Epidermal melanocyte (primary cell): ENCODE data around the gene EDNRA.
A peak's percentile ranks its signal among the peaks of the same experiment; 100 is the strongest.

Experiments used
- DNase-seq: peaks from one replicate; pipeline ENCODE4 v3.0.0; 2011; ENCODE audit warnings: low spot score; ENCODE audit not compliant: insufficient read length

Gene EDNRA

DNA sequence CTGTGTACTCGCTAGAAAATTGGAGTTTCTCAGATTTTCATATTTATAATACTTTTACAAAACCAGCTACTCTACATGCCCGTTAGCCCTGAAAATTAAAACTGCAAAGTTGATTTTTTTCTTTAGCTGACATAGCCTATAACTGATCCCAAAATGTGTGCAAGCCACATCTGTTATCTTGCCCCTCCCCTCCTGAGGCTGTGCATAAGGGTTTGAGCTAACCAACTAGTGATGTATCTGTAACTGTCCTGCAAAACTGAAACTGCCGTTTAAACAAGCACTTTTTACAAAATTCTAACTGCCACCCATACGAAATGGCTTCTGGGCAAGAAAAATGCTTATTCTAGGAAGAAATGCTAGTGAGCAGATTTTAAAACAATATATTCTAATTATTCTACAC is 59.1 kb downstream of the EDNRA start:
- DNase-seq: no peak

GRCh38 chr4:147542229-147542990 is 61.5 kb downstream of the EDNRA start:
- DNase-seq: no peak

GRCh38 chr4:147543034-147543433 is 62.1 kb downstream of the EDNRA start:
- DNase-seq: no peak

DNA sequence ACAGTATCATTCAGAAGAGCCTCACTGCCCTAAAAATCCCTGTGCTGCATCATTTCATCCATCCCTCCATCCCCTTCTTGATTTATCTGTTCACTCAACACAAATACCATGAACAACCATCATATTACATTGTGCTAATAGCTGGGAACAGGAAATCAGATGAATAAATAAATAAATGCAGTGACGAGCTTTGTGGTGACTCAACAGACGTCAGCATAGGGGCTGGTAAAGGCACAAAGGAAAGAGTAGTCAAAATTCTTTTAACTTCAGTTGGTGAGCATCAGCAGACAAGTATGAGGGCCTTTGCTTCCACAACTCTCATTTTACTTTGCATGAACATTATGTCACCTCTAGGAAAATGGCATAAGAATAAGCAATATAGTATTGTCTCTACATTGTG is 65.5 kb downstream of the EDNRA start:
- DNase-seq: no peak

- DNase-seq: no peak
These were observed 66.6 kb downstream of the EDNRA start for GRCh38 chr4:147547314-147548056.

DNA sequence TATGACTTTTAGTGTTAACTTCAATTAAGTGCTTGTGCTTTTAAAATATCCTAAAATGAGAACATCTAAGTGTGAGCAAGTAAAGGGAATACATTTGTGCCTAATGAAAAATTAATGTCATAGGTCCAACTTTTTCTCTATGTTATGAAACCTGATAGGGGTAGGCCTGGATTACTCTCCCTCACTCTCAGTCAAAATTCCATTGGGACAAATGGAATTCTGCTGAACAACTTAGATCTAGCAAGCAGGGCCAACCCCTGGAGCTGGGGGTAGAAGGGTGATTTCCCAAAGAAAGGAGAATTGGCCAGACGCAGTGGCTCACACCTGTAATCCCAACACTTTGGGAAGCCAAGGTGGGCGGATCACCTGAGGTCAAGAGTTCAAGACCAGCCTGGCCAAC is 67.4 kb downstream of the EDNRA start:
- DNase-seq: no peak

GRCh38 chr4:147550626-147551246 is 69.8 kb downstream of the EDNRA start:
- DNase-seq: no peak

- no peak for DNase-seq
These were observed 79.7 kb downstream of the EDNRA start for GRCh38 chr4:147560625-147561024.

DNA sequence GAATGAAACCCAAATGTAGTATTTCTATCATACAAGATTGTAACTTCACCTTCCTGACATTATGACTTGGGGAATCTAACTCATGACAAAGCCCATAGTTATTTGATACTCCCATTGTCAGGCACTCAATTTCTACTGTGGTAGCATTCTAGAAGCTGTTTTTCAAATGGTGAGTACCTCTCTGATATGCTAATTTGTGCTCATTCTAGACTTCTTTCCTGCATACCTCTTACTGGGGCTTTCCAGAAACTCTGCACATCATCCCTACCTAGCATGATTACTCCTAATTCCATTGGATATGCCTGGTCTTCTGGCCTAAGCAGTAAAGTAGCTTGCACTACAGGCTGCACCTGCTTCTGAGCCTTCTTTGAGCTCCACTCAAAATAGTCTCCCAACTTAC is 85.9 kb downstream of the EDNRA start:
- DNase-seq: no peak

GRCh38 chr4:147567276-147567675 is 86.4 kb downstream of the EDNRA start:
- no peak for DNase-seq

- DNase-seq: no peak
These were observed 89.7 kb downstream of the EDNRA start for GRCh38 chr4:147570616-147571015.

GRCh38 chr4:147571036-147571770 is 90.3 kb downstream of the EDNRA start:
- DNase-seq: no peak

- DNase-seq: no peak
These were observed 95.2 kb downstream of the EDNRA start for GRCh38 chr4:147576084-147576483.

GRCh38 chr4:147578051-147578476 is 97.2 kb downstream of the EDNRA start:
- peak; percentile 65 for DNase-seq

DNA sequence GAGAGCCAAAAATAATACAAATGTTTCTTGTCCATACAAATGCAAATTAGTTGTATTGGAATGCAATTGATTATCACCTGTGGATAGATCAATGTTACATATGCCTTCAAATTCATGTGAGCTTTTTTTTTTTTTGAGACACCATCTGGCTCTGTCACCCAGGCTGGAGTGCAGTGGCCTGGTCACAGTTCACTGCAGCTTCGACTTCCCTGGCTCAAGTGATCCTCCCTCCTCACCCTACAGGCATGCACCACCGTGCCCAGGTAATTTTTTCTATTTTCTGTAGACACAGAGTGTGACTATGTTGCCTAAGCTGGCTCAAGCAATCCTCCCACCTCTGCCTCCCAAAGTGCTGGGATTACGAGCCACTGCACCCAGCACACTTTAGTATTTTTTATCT is 97.7 kb downstream of the EDNRA start:
- no peak for DNase-seq

- no peak for DNase-seq
These were observed 99.5 kb downstream of the EDNRA start for GRCh38 chr4:147580396-147580795.

DNA sequence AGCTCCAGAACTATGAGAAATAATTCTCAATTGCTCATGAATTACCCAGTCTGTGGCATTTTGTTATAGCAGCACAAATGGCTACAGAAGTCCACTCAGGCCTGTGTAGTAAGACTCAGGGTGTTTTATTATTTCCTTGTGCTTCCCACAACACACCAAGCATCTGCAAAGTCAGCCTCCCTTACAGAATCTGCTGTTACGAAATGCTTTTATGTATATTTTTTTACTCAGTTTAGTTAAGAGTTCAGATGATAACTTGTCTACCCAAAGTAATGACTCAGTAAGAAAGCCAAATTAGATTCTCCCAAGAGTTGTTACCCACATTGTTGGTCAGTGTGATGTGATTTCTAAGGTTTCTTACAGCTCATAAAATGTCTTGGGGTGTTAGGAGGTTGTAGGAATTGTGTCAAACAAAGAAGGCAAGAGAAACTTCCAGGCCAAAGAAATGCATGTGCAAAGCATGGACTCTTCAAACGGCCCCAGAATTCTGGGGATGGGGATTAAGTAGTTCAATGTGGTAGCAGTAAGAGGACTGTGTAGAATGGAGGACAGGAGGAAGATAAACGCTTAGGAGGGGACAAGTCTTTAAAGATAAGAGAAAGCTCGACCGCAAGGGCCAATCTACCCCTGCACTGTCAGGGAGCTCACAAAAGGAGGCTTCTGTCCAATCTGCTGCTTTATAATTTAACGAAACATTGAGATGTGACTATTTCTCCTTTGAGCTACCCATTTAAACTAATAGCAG is 100.9 kb downstream of the EDNRA start:
- DNase-seq: no peak

GRCh38 chr4:147582386-147583060 is 101.6 kb downstream of the EDNRA start:
- DNase-seq: no peak

DNA sequence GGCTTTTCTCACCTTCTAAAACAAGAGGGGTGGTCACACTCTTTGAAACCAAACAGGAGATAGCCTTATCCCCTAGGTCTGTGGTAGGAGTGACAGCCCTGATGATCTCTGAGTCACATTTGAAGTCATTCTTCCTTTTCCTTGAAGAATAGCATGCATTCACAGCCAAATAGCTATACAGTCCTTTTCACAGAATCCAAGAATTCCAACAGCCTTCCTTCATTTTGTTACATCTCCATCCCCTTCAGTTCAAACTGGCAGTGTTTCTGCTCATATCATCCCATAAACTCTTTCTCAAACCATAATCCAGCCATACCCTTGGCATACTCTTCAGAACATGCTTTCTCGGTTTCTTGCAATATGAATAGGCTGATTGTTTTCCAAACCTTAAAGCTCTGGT is 103.0 kb downstream of the EDNRA start:
- DNase-seq: no peak

GRCh38 chr4:147586032-147586431 is 105.1 kb downstream of the EDNRA start:
- no peak for DNase-seq
